Mesothelial cell of epicardium (in vitro differentiated cells): ENCODE results near the gene GSDMA. TPM values are rescaled to one million over a fixed set of nuclear protein-coding genes. Genes with fewer than 3 reads are reported as not detected.

Experiments used
- DNase-seq, 2 experiments: peaks; one replicate each; pipeline ENCODE4 v3.0.0; 2021; ENCODE audit warnings: low spot score in 2 of 2; ENCODE audit not compliant: unreplicated experiment in 2 of 2
- H3K27ac Mint-ChIP-seq: 2 replicates; pipeline ENCODE4 v1.8.0; 2021; ENCODE audit warnings: mixed read lengths
- H3K27me3 Mint-ChIP-seq: 2 replicates; pipeline ENCODE4 v1.8.0; 2021; ENCODE audit warnings: low read depth, mixed read lengths
- H3K36me3 Mint-ChIP-seq: 2 replicates; pipeline ENCODE4 v1.8.0; 2021; ENCODE audit warnings: mixed read lengths
- H3K4me1 Mint-ChIP-seq: 2 replicates; pipeline ENCODE4 v1.8.0; 2021; ENCODE audit warnings: mixed read lengths
- H3K4me3 Mint-ChIP-seq: 2 replicates; pipeline ENCODE4 v1.8.0; 2021; ENCODE audit warnings: mild to moderate bottlenecking, moderate library complexity, mixed read lengths
- H3K9me3 Mint-ChIP-seq: 2 replicates; pipeline ENCODE4 v1.8.0; 2021; ENCODE audit warnings: mixed read lengths
- total RNA-seq: library from RNA; stranded (reverse); gene quantifications from 3 replicates; pipeline ENCODE4 v1.2.1, GENCODE V29; 2021
- TF ChIP-seq, protein P1 (sequence below): fragments of 200-600 bp; sonication (generic); IDR thresholded peaks from one replicate; pipeline ENCODE4 v1.5.0; 2021; ENCODE audit warnings: antibody characterized with exemption; ENCODE audit not compliant: unreplicated experiment

Gene GSDMA, protein sequence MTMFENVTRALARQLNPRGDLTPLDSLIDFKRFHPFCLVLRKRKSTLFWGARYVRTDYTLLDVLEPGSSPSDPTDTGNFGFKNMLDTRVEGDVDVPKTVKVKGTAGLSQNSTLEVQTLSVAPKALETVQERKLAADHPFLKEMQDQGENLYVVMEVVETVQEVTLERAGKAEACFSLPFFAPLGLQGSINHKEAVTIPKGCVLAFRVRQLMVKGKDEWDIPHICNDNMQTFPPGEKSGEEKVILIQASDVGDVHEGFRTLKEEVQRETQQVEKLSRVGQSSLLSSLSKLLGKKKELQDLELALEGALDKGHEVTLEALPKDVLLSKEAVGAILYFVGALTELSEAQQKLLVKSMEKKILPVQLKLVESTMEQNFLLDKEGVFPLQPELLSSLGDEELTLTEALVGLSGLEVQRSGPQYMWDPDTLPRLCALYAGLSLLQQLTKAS
- not detected in 3 replicates for total RNA-seq

DNA sequence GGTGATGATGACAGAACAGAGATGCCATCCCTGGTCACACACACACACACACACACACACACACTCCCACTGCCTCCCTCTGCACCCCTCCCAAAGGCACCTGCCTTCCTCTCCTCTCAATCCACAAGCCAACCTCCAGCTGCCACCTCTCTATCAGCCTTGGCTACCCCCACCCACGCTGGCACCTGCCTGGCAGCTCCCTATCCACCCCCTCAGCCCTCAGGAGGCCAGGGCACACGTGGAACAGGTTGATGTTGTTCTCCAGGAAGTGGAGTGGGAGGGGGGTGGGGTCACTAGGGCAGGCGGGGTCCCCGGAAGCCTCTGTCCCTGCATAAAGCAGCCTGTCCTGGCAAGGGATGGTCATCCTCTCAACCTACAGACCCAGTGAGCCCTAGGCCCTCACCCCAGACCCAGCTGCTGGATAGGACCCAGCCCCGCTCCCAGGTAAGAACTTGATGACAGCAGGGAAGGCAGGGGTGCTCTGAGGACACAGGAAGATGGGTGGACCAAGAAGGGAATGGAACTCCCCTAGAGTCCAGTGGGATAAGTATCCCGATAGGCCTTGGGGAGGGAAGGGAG, at the start of gene GSDMA:
GSDMA (plus strand) TSS at position 363 of the 579 bp plus-strand sequence. CDS start 2,684 bp downstream, outside the sequence.
- peaks cover 30% of the 10 kb centered on the region for H3K27me3 Mint-ChIP-seq
- TF ChIP-seq, protein P1, sequence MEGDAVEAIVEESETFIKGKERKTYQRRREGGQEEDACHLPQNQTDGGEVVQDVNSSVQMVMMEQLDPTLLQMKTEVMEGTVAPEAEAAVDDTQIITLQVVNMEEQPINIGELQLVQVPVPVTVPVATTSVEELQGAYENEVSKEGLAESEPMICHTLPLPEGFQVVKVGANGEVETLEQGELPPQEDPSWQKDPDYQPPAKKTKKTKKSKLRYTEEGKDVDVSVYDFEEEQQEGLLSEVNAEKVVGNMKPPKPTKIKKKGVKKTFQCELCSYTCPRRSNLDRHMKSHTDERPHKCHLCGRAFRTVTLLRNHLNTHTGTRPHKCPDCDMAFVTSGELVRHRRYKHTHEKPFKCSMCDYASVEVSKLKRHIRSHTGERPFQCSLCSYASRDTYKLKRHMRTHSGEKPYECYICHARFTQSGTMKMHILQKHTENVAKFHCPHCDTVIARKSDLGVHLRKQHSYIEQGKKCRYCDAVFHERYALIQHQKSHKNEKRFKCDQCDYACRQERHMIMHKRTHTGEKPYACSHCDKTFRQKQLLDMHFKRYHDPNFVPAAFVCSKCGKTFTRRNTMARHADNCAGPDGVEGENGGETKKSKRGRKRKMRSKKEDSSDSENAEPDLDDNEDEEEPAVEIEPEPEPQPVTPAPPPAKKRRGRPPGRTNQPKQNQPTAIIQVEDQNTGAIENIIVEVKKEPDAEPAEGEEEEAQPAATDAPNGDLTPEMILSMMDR: no peak
- no peak within 1 kb of the TSS for H3K27ac Mint-ChIP-seq
- H3K4me3 Mint-ChIP-seq: no peak within 1 kb of the TSS
- no peak for DNase-seq
- no peaks in the 10 kb centered on the region for H3K9me3 Mint-ChIP-seq
- H3K36me3 Mint-ChIP-seq: no peaks in the 10 kb centered on the region
- peaks cover 8% of the 10 kb centered on the region for H3K4me1 Mint-ChIP-seq

DNA sequence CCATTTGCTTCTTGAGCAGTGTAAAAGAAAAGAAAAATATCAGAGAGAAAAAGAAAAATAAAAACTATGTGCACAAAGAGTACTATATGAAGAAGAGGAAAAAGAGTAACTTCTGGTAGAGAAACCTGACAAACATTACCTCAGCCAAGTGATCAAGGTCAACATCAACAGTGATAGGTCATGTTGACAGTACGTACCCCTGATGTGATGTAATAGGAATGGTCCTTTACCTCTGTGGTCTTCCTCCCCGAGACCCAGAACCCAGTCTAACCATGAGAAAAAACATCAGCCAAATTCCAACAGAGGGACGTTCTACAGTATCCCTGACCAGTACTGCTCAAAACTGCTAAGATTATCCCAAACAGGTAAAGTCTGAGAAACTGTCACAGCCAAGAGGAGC, 48.8 kb upstream of the GSDMA start:
- Mint-ChIP-seq H3K9me3 (no peaks in the 10 kb centered on the region), H3K4me1 (no peaks in the 10 kb centered on the region), H3K27ac (no peak overlapping the region), H3K27me3 (no peaks in the 10 kb centered on the region), H3K36me3 (peaks cover 19% of the 10 kb centered on the region), H3K4me3 (no peak overlapping the region)
- TF ChIP-seq, protein P1: no peak
- no peak for DNase-seq

DNA sequence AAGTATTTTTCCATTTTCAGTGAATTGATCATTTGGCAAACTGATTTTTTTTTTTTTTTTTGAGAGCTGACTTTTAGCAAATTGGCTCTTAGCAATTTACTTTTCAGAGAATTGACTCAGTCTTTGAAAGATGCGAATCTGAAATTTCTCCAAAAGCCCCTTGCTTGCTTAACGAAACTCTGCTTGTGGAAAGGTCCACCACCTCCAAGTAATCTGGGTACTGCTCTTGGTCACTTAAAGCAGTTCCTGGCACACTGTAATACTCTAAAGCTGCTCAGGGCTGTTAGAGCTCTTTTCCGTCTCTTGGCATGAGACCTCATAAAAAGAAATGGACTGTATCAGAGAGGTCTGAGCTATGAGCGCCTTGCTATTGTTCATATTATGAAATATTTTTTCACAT, 47.2 kb upstream of the GSDMA start:
- Mint-ChIP-seq H3K36me3 (peaks cover 21% of the 10 kb centered on the region), H3K27me3 (no peaks in the 10 kb centered on the region), H3K27ac (no peak overlapping the region), H3K9me3 (no peaks in the 10 kb centered on the region), H3K4me1 (no peaks in the 10 kb centered on the region), H3K4me3 (no peak overlapping the region)
- no peak for DNase-seq
- TF ChIP-seq, protein P1: no peak

DNA sequence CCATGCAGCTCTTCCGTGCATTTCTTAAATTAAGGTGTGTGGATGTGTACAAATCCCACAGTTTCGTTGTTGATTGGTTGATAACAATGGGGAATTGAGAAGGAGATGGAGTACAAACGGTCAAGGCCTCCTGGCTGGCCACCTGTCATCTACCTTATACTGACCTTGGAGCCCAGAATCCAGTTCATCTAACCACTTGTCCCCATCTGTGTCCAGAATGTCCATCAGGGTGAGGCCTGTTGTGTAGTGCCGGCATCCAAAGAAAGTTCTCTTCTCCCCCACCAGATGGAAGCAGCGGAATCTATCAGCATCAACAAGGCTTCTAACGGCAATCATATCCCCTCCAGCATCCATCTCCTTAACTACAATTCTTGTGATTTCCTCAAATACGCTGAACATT, 45.9 kb upstream of the GSDMA start:
- H3K9me3 Mint-ChIP-seq: no peaks in the 10 kb centered on the region
- DNase-seq: no peak
- no peaks in the 10 kb centered on the region for H3K27me3 Mint-ChIP-seq
- TF ChIP-seq, protein P1: no peak
- no peaks in the 10 kb centered on the region for H3K4me1 Mint-ChIP-seq
- H3K36me3 Mint-ChIP-seq: peaks cover 24% of the 10 kb centered on the region
- H3K4me3 Mint-ChIP-seq: no peak overlapping the region
- H3K27ac Mint-ChIP-seq: no peak overlapping the region

DNA sequence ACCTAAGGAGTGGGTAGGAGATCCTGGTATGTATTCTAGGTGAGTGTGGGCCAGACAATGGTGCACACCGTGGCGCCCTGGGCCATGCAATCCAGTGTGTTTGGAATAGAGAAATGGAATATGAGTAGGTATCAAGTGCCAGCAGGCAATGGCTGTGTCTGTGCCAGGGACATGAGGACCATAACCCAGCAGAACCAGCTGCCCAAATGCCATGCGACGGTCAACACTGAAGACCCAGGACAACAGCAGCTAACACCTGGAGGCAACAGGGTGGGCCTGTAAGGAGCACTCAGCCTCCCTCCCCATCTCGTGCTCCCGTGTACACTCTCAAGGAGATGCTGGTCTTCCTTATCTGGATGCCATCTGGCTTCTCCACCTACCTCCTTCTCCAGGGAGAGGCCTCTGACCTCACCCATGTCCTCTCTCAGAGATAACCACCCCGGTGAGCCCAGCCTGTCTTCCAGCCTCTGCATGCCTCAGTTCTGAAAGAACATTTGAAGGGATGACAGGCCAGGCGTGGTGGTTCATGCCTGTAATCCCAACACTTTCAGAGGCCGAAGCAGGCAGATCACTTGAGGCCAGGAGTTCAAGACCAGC, 43.6 kb upstream of the GSDMA start:
- no peak overlapping the region for H3K27ac Mint-ChIP-seq
- H3K4me1 Mint-ChIP-seq: peaks cover 1% of the 10 kb centered on the region
- H3K27me3 Mint-ChIP-seq: no peaks in the 10 kb centered on the region
- H3K4me3 Mint-ChIP-seq: no peak overlapping the region
- peaks cover 27% of the 10 kb centered on the region for H3K36me3 Mint-ChIP-seq
- TF ChIP-seq, protein P1: no peak
- H3K9me3 Mint-ChIP-seq: no peaks in the 10 kb centered on the region
- no peak for DNase-seq
